Cortex of kidney (tissue), 1 donor: Measurements from ENCODE around the gene EPB41L3.
"Not testable (repeated sequence)": the region's sequence is repeated elsewhere in the genome, so short reads cannot be mapped to it uniquely, and the experiment has no call there.

Source experiments
- DNase-seq: peaks from one replicate; lab custom pipeline; 2025; lab: John Stamatoyannopoulos, UW

The EPB41L3 gene

DNA sequence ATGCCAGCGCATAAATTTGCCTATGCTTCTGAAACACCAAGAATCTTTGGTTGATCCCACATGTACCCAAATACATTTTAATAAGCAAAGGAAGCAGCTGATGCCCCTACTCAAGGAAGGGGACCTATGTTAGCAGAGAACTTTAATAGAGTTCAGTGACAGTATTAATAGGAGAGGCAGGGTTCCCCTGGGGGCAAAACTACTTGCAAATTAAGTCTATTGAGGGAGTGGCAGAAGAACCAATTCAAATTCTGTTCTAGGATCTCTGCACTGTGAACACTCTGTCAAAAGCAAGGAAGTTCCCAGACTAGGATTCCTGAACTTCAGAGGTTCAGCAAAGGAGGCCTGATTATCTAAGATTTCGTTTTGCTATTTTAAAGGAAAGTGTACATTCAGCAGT, 47.5 kb downstream of the EPB41L3 start:
- no peak for DNase-seq

DNA sequence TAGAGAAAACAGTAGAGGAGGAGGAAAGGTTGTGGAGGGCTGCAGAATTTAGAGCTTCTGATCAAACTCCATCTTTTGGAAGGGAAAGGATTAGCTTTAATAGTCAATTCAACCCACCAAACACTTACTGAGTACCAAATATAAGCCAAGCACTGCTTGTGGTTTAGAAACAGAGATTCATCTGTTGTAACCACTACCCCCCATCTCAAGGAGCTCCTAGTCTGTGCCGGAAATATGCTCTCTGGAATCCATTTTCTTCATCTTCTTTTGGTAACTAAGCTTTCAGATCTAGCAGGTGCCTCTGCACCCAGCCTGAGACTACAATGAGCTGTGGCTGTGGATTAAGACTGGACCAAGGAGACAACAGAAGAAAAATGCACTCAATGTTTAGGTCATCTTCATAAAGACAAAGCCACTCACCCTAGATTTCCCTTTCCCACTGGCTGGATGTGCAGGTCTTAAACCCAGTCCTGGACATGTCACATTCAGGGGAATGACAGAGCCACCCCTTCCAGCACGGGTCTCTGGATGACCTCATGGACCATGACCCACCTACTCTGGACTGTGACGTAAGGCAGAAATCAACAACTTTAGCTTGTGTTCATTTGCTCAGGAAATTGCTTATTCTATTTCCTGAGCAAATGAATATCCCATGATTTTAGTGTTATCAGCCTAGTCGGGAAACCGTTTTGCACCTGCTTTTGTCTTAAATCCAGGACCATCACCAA, 52.9 kb downstream of the EPB41L3 start:
- no peak for DNase-seq

DNA sequence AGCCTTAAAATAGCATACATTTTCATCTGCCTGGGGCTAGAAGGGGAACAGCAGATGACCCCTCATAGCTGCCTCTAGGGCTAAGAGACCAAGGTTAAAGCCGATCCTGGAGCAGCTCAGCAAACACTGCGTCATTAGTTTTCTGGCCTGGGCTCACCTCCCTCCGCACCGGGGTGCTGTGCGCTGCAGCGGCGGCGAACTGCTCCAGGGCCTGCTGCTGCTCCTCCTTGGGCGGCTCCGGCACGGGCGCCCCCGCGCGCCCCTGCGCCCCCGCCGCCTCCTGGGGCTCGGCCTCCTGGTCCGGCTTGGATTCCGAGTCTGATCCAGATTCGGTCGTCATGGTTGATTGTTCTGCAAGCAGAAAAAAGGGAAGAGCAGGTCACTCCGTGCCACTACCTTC, 55.0 kb downstream of the EPB41L3 start:
- no peak for DNase-seq

DNA sequence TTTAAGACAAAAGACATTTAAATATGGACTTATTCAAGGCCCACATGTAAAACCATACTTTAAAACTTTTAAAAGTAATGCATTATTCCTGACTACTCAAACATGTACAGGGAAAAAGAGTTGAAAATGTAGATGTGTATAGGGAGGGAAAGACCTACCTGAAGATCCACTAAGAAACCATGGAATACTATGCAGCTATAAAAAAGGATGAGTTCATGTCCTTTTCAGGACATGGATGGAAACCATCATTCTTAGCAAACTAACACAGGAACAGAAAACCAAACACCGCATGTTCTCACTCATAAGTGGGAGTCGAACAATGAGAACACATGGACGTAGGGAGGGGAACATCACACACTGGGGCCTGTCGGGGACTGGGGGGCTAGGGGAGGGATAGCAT, 55.8 kb downstream of the EPB41L3 start:
- not testable (repeated sequence) for DNase-seq

DNA sequence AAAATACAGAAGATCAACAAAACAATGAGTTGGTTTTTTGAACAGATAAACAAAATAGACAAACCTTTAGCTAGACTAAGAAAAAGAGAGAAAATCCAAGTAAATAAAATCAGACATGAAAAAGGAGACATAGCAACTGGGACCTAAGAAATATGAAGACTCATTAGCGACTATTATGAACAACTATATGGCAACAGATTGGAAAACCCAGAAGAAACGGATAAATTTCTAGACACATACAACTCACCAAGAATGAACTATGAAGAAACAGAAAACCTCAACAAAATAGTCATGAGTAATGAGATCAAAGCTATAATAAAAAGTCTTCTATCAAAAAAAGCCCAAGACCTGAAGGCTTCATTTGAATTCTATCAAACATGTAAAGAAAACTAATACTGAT, 59.3 kb downstream of the EPB41L3 start:
- no peak for DNase-seq

DNA sequence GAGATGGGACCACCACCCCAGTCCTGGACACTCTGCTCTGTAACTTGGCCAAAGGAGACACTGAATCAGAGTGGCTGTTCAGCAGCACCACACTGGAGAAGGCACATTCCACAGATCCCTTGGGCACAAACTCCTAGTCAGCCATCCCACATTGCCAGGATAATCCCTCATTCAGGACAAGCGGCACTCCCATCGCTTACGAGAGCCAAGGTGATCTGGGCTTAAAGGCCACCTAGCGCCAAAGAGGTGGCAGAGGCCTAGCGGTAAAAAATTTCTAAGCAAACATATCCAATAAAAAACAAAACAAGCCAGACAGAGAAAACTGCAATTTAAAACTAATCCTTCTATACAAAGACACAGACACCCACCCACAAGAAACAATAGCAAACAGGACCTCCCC, 62.2 kb downstream of the EPB41L3 start:
- no peak for DNase-seq

DNA sequence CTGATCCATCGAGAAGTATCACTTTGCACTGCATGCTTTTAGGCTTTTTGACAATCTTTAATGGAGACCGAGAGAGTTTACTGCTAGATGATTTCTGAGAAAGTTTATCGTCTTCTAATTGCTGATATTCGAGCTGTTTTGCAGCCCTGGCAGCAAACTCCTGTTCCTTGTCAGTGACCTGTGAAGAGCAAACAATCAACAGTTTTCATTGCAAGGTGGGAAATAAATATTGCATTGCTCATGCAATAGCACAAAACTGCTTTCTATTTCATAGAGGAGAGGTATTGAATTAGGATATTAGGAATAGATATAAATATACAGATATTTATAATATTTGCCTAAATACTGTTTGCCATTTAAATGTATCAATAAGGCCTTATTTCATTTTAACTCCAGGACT, 65.5 kb downstream of the EPB41L3 start:
- DNase-seq = no peak

DNA sequence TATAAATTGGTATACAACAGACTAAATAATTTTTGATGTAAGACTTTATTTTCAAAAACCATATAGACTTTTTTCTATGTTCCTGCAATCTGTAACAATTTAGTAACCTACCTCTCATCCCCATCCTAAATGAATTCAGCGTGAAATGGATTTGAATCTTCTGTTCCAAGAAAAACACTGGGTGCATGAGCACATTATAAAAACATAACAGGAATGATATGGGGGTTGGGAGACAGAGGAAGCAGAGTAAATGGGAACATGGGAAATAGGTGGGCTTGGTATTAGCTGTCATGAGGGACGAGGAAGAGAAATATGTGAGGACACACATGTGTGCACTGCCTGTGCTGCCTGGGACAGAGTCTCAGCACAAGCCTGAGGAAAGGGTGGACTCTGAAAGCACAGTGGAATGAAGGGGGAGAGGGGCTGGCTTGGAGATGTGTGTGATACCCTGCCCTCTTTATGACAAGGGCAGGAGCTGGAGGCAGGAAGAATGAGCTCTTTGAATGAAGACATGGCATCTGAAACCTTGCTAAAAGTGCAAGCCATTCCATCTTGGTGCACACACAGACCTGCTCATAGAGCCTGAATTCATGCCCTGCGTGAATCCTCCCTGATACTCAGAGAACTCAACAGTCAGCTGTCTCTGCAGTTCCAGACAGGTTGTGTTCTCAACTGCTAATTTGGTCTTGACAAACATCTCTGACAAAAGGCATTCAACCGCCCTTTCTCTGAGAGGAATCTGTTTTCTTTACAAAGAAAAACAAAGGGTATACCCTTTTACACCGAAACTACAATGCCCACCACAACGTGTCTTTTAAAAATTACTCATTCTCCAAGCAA, 66.6 kb downstream of the EPB41L3 start:
- no peak for DNase-seq

DNA sequence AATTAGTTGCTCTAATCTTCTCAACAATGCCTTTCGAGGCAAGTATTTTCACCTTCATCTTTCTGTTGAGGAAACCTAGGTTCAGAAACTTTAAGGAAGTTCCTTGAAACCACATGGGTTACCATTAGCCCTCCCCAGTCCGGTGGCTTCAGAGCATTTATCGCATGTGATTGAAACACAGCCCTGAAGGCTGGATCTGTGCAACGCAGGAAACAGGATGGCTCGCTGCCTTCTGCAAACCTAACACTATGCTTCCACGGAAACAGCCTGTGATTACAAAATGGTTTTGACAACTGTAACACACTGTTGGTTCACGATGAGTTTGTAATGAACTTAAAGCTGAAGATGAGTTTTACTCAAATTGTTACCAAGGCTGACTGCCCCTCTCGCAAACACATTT, 68.5 kb downstream of the EPB41L3 start:
- DNase-seq = no peak

DNA sequence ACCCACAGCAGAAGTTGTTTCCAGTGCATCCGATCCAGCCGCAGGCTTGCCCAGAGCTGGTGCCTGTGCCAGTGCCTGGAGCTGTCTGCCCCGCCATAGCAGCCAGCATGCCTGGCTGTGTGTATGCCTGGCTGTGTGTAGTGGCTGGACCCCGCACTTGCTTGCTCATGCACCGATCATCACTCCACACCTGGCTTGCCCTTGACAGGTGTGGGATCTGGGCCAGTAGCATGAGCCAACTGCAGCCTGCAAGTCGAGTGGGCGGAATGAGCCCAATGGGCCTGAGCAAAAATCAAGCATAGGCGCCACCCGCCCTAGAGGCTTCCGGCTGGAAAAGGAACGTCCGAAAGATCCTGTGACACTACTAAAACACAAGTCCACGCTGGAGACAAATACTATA, 74.5 kb downstream of the EPB41L3 start:
- DNase-seq = no peak

DNA sequence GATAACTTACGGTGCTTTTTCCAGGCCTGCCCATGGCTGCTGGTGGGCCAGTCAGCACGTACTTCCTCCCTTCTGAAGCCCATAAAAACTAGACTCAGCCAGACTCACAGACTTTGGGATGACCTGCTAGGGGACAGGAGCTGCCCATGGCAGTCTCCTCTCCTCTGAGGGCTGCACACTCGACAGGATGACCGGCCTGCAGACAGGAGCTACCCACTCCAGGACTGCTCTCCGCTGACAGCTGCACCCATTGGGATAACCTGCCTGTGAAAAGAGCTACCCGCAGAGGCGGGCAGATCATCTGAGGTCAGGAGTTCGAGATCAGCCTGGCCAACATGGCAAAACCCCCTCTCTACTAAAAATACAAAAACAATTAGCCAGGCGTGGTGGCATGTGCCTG, 75.4 kb downstream of the EPB41L3 start:
- DNase-seq = no peak

DNA sequence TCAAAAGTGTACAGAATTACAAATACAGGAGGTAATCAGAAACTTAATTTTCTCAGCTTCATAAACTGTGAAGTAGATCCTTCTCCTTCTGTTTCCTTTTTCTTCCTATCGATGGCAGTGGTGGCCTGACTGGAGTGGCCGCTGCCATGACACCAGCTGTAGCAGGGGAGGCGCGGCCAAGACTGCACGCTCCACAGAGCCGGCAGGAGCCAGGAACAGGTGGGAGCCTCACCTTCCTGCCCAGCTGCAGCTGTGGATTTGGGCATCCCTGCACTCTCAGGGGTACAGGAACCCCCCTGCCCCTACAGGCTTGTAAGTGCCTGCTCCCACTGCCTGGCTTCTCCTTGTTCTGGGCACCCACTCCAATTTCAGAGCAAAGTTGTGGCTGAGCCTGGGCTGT, 76.1 kb downstream of the EPB41L3 start:
- DNase-seq = no peak

DNA sequence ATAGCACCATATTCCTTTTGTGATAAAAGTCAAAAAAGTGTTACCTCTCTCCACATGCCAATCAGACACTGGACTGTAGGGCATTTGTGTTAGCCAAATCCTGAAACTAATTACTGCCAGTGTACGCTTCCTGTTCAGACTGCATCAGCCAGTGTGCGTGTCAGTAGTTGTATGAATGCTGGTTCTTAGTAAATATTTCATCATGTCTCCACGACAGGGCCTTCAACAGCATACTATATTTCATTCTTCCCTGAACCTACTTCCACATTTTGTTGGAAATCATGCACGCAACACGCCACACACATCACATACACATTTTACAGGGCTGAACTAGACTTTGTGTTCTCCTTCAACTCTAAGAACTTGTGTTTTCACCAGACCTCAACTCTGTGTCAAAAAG, 77.5 kb downstream of the EPB41L3 start:
- DNase-seq = no peak

DNA sequence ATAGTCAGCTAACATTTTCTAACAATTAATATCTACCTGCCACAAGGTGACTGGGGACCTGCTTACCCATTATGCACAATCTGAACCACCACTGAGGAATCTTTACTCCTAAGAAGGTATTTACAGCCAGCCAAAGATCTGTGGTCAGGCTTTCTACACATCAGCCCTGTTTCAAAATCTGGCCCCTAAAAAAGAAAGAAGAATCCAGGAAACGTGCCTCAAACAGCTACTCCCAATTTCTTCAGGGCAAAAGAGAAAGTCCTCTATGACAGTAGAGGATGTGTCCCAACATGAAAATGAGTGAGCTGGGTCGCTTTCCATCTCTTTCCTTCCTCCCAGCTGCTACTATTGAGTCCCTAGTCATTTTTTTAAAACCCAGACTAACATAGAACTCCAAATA, 79.5 kb downstream of the EPB41L3 start:
- no peak for DNase-seq

DNA sequence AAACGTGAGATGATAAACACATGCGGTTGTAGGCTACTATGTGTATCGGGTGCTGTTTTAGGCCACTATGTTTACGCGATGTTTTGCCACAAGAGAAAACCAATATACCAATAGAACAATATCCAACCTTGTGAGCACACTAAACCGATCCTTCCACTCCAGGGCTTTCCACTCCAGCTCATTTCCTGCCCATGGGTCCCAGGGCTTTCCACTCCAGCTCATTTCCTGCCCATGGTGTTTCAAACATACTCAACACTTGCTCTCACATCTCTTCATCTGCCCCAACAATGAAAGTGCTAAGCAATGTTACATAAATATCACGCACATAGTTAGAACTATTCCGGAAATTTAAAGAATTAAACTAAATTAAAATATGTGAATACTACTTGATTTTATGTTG, 80.0 kb downstream of the EPB41L3 start:
- DNase-seq = no peak

DNA sequence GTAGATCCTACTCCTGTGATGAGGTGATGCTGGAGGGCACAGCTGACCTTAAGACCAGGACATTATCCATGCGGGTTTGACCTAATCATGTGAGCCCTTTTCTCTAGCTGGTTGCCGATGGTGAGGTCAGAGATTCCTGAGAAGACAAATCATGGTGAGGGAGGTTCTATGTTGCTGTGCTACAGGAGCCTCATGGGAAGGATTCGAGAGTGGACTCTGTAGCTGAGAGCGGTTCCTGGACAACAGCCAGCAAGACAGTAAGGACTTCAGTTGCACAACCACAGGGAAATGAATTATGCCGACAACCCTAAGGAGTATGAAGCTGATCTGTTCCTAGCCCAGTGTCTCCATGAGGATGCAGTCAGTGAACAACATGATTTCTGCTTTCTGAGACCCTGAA, 80.4 kb downstream of the EPB41L3 start:
- no peak for DNase-seq

DNA sequence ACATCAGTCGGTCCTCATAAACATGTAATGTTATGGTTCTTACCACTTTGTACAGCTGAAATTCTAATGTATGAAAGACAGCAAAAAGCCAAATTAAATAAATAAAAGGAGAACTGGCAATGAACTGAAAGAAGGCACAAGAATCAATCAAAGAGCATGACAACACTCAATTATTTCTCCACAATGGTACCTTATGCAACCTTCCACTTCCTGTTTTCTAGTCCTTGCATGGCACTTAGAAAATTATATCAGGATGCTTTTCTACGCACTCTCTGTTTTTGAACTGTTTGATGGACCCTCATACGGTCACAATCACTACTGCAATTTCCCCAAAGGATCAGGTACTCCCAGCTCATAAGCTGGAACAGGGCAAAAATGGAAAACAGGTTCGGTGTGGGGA, 81.6 kb downstream of the EPB41L3 start:
- no peak for DNase-seq

DNA sequence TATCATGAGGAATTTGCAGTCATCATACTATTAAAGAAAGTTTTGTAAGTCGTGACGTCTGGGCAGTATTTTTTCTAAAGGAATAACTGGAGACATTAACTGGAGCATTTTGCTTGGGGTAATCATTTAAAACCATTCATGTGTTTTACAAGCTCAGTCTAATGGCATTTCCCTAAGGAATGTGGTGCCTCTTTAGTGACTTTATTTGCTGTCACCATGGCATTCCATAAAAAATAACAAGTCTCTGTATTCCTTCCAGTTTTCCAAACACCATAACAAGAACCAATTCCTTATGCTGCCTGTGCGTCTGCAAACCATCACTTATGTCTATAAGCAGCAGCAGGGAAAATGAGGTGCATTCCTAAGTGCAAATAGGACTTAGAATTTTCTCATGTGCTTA, 82.8 kb downstream of the EPB41L3 start:
- DNase-seq = no peak

DNA sequence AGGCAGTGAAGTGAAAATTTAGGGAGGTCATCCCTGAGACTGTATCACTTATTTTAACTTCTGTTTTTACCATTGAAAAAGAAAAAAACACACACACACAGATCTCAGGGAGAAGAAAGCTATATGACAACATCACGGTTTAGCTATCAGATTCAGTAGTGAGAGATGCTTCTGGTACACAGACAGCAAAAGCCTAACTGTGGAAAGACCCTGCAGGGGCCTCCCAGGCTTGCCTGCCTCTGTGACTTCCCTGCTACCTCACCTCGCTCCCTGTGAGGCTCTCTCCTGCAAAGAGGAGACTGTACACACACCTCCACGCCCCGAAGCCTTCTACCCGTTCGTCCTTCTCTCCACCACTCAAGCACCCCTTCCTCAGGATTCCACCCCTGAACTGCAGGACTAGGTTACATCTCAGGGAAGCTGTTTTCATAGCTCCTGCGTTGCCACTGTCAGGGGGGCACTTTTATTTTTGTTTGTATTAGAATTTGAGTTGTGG, 86.3 kb downstream of the EPB41L3 start:
- no peak for DNase-seq

DNA sequence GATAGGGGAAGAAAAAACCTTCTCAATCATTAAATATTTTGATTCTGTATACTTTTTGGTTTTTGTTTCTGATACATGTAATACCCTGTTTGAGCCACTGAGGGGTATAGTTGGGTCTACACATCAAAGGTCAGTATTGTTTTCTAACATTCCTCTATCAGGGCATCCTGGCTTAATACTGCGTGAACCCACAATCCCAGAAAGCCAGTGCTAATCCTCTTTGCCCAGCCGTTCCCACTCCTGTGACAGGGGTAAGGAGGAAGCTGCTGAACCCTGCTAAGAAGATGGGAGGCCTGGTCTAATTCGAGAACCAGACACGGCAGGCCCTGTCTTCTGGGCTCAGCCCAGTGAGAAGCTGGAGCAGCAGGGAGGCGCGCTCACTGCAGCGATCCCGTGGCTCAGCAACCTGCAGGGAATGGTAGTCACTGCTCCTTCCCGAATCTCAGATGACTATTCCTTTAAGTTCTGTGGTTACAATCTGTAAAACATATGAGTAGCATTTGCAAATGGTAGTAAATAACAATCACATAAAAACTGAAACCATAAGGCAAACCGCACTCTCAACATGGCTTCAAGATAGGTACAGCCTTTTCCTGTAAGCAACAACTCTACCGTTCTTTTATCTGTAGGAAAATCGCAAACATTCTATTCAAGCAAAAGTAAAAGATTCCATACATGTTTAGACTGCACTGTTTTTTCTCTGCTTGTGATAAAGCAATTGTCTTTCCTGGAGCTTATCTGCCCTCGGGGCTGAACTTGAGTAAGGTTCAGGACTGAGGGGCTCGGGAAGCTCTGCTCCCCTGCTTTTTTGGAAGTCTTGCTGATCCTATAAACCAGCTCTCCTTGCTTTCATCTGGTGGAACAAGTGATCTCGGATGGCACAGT, 87.0 kb downstream of the EPB41L3 start:
- DNase-seq = no peak

DNA sequence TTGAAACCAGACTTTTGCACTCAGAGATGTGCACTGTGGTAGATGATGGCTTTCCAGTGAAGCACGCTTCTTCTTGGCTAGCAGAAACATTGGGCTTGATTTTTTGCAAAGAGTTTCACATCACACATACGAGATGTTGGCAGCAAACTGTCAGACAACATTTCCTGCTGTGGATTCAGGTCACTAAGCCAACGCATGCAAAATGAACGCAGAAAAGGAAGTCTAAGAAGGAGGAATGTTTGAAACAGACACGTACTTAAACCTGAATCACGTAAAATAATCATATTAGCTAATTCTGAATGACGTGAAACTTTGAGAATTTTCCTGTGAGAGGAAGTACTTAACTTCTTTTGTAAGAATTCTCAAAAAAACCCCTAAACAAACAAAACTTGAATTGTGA, 88.1 kb downstream of the EPB41L3 start:
- no peak for DNase-seq

DNA sequence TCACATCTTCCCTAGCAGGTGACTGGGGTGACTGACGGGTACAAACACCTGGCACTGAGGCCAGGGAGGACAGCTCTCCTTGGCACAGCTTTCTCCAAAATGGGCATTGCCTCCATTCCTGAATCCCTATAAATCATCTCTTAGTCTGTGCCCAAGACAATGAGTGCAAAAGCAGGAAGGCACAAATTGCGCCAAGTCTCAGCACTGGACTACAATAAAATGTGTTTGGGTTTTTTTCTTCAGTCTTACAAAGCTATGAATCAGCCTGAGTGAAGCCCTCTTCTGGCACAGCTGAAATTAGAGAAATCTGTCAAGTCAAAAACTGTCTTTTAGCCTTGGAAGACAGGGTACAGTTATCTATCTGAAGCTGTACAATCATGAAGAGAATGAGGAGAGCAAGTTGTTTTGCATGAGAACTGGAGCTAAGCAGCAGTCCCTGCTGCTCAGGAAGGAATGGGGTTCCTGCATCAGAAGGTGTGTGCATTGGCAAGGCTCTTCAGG, 90.8 kb downstream of the EPB41L3 start:
- DNase-seq = no peak
